OCI-LY1 (cell line): Measurements from ENCODE around the gene REM1.
"Not testable (repeated sequence)": the region's sequence is repeated elsewhere in the genome, so short reads cannot be mapped to it uniquely, and the experiment has no call there.

ENCODE experiments used
- H2AFZ ChIP-seq: fragments of 200-600 bp; sonication (generic), shearing (Covaris generic); 2 replicates; pipeline ENCODE4 v1.6.0; 2014; ENCODE audit warnings: antibody characterized with exemption, mild to moderate bottlenecking, low read length
- H3F3A ChIP-seq: fragments of 200-600 bp; sonication (generic), shearing (Covaris generic); 2 replicates; pipeline ENCODE4 v1.6.0; 2014; ENCODE audit warnings: mild to moderate bottlenecking, antibody characterized with exemption, low read length, moderate library complexity; ENCODE audit not compliant: insufficient read depth
- H3K27ac ChIP-seq: fragments of 200-600 bp; sonication (generic); 2 replicates; pipeline ENCODE4 v1.5.1; 2014; ENCODE audit warnings: low read length, mixed run types, mild to moderate bottlenecking, low read depth; ENCODE audit not compliant: poor library complexity, severe bottlenecking
- H3K27me3 ChIP-seq: fragments of 200-600 bp; sonication (generic); 2 replicates; pipeline ENCODE4 v1.6.0; 2014; ENCODE audit warnings: antibody characterized with exemption, mild to moderate bottlenecking, low read length, moderate library complexity; ENCODE audit not compliant: insufficient read depth
- H3K36me3 ChIP-seq: fragments of 200-600 bp; sonication (generic); 2 replicates; pipeline ENCODE4 v1.6.1; 2014; ENCODE audit warnings: mild to moderate bottlenecking, antibody characterized with exemption, low read length, moderate library complexity, mixed read lengths; ENCODE audit not compliant: insufficient read depth
- H3K4me1 ChIP-seq: fragments of 200-600 bp; sonication (generic); 2 replicates; pipeline ENCODE4 v1.5.1; 2014; ENCODE audit warnings: mild to moderate bottlenecking, low read length, moderate library complexity; ENCODE audit not compliant: insufficient read depth, severe bottlenecking
- H3K4me2 ChIP-seq: fragments of 200-600 bp; sonication (generic), shearing (Covaris generic); 2 replicates; pipeline ENCODE4 v1.6.1; 2014; ENCODE audit warnings: low read length
- H3K4me3 ChIP-seq: fragments of 200-600 bp; sonication (generic); 2 replicates; pipeline ENCODE4 v1.5.1; 2014; ENCODE audit warnings: low read length, low read depth, mild to moderate bottlenecking, mixed read lengths; ENCODE audit not compliant: poor library complexity, severe bottlenecking
- H3K79me2 ChIP-seq: fragments of 200-600 bp; shearing (Covaris generic); 2 replicates; pipeline ENCODE4 v1.6.1; 2016; ENCODE audit warnings: mixed run types, low read length, mixed read lengths; ENCODE audit not compliant: insufficient read depth
- H3K9ac ChIP-seq: fragments of 200-600 bp; sonication (generic), shearing (Covaris generic); 2 replicates; pipeline ENCODE4 v1.6.1; 2014; ENCODE audit warnings: mild to moderate bottlenecking, low read length, mixed read lengths
- H3K9me2 ChIP-seq: fragments of 200-600 bp; sonication (generic), shearing (Covaris generic); 2 replicates; pipeline ENCODE4 v1.6.1; 2014; ENCODE audit warnings: low read depth, mild to moderate bottlenecking, low read length, mixed read lengths
- H3K9me3 ChIP-seq: fragments of 200-600 bp; shearing (Covaris generic); 2 replicates; pipeline ENCODE4 v1.6.1; 2014; ENCODE audit warnings: low read length, mixed read lengths
- H4K20me1 ChIP-seq: fragments of 200-600 bp; sonication (generic), shearing (Covaris generic); 2 replicates; pipeline ENCODE4 v1.6.0; 2016; ENCODE audit warnings: mild to moderate bottlenecking, low read length; ENCODE audit not compliant: insufficient read depth
- EZH2 ChIP-seq: fragments of 200-600 bp; sonication (generic), shearing (Covaris generic); IDR thresholded peaks from 2 replicates; pipeline ENCODE4 v1.8.0; 2017; ENCODE audit warnings: borderline replicate concordance, mixed run types, mild to moderate bottlenecking, antibody characterized with exemption, low read length, moderate library complexity, mixed read lengths
- TF ChIP-seq, protein P1 (sequence below): fragments of 200-600 bp; sonication (generic), shearing (Covaris generic); IDR thresholded peaks from 2 replicates; pipeline ENCODE4 v1.5.1; 2017; ENCODE audit warnings: mild to moderate bottlenecking, antibody characterized with exemption, low read length, moderate library complexity, mixed read lengths

Gene REM1

GRCh38 chr20:31449511-31450414 is 25.3 kb upstream of the REM1 start:
- H3K9me2 ChIP-seq = no peaks in the 10 kb centered on the region
- no peak overlapping the region for H2AFZ ChIP-seq
- no peak overlapping the region for H3K27ac ChIP-seq
- H3K9me3 ChIP-seq = no peaks in the 10 kb centered on the region
- H3K9ac ChIP-seq = no peak overlapping the region
- no peak overlapping the region for H3K4me3 ChIP-seq
- no peaks in the 10 kb centered on the region for H3F3A ChIP-seq
- no peak for TF ChIP-seq EZH2
- TF ChIP-seq, protein P1, sequence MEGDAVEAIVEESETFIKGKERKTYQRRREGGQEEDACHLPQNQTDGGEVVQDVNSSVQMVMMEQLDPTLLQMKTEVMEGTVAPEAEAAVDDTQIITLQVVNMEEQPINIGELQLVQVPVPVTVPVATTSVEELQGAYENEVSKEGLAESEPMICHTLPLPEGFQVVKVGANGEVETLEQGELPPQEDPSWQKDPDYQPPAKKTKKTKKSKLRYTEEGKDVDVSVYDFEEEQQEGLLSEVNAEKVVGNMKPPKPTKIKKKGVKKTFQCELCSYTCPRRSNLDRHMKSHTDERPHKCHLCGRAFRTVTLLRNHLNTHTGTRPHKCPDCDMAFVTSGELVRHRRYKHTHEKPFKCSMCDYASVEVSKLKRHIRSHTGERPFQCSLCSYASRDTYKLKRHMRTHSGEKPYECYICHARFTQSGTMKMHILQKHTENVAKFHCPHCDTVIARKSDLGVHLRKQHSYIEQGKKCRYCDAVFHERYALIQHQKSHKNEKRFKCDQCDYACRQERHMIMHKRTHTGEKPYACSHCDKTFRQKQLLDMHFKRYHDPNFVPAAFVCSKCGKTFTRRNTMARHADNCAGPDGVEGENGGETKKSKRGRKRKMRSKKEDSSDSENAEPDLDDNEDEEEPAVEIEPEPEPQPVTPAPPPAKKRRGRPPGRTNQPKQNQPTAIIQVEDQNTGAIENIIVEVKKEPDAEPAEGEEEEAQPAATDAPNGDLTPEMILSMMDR = no peak
- H3K4me1 ChIP-seq = no peaks in the 10 kb centered on the region
- H3K4me2 ChIP-seq = no peak overlapping the region
- H4K20me1 ChIP-seq = no peaks in the 10 kb centered on the region
- peaks cover 4% of the 10 kb centered on the region; the same call in 1 of the 2 replicates for H3K27me3 ChIP-seq
- no peaks in the 10 kb centered on the region for H3K36me3 ChIP-seq
- H3K79me2 ChIP-seq = no peaks in the 10 kb centered on the region

DNA sequence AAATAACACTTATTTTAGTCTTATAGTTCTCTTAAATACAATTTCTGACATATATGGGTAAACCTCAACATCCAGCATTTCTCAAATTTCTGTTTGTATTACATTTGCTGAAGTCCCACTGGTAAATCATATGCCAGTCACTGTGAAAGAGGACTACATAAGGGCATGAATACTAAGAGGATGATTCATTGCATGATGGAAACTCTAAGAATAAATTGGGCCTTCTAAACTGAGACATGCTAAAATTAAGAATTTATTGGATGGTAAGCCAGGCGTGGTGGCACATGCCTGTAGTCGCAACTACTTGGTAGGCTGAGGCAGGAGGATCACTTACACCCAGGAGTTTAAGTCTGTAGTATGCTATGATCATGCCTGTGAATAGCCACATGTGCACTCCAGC is 22.5 kb upstream of the REM1 start:
- no peak for TF ChIP-seq EZH2
- TF ChIP-seq, protein P1 = no peak
- Histone ChIP-seq H3K79me2 (no peaks in the 10 kb centered on the region), H3K27me3 (peaks cover 4% of the 10 kb centered on the region; the same call in 1 of the 2 replicates), H3K27ac (no peak overlapping the region), H3F3A (no peaks in the 10 kb centered on the region), H3K36me3 (no peaks in the 10 kb centered on the region), H2AFZ (no peak overlapping the region), H3K9me3 (no peaks in the 10 kb centered on the region), H3K4me3 (no peak overlapping the region), H3K9me2 (no peaks in the 10 kb centered on the region), H3K9ac (no peak overlapping the region), H3K4me1 (no peaks in the 10 kb centered on the region), H3K4me2 (no peak overlapping the region), H4K20me1 (no peaks in the 10 kb centered on the region)

DNA sequence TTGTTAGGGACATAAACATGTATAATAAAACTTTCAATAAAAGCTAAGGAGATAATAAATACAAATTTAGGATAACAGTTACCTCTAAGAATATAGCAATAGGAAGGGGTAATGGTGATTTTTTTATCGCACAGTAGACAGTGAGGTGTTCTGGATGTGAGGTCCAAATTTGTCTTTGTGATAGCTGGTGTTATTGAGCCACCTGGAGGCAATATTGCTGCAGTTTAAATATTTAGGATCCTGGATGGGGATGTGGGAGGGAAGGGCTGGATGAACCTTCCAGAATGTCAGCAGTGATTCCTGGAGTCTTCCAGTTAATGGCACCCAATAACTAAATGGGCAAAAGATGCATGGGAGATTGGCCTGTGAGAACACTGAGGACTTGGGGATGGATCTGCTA is 20.7 kb upstream of the REM1 start:
- Histone ChIP-seq H3K9me3 (no peaks in the 10 kb centered on the region), H3K4me3 (no peak overlapping the region), H3K9ac (no peak overlapping the region), H3K4me1 (no peaks in the 10 kb centered on the region), H4K20me1 (no peaks in the 10 kb centered on the region), H3K27me3 (peaks cover 4% of the 10 kb centered on the region; the same call in 1 of the 2 replicates), H3K4me2 (no peak overlapping the region), H2AFZ (no peak overlapping the region), H3K9me2 (no peaks in the 10 kb centered on the region), H3K79me2 (no peaks in the 10 kb centered on the region), H3F3A (no peaks in the 10 kb centered on the region), H3K27ac (no peak overlapping the region), H3K36me3 (no peaks in the 10 kb centered on the region)
- TF ChIP-seq EZH2 = no peak
- TF ChIP-seq, protein P1 = no peak

GRCh38 chr20:31470946-31471345 is 4.1 kb upstream of the REM1 start:
- H3K79me2 ChIP-seq, H2AFZ ChIP-seq, H3K9me3 ChIP-seq, H3K9me2 ChIP-seq, H3K27me3 ChIP-seq, H3K4me3 ChIP-seq, H3K27ac ChIP-seq, H3K4me2 ChIP-seq, H3K36me3 ChIP-seq, H3F3A ChIP-seq, H3K9ac ChIP-seq, H4K20me1 ChIP-seq: not testable (repeated sequence)
- H3K4me1 ChIP-seq = peaks cover 10% of the 10 kb centered on the region
